Neutrophil (primary cell): ENCODE data around the gene FUT9.

Experiments used
- H3K27ac ChIP-seq: fragments of 200-600 bp; sonication (generic); 2 replicates; pipeline ENCODE4 v1.5.1; 2016; ENCODE audit warnings: mild to moderate bottlenecking, moderate library complexity
- H3K27me3 ChIP-seq: fragments of 200-600 bp; sonication (generic); 2 replicates; pipeline ENCODE4 v1.6.0; 2016; ENCODE audit warnings: mild to moderate bottlenecking
- H3K36me3 ChIP-seq: fragments of 200-600 bp; sonication (generic); 2 replicates; pipeline ENCODE4 v1.5.1; 2017
- H3K4me1 ChIP-seq, 2 experiments: fragments of 200-600 bp in 1 of 2; sonication (generic) in 1 of 2; 1 replicate in 1 of 2; 2 replicates in 1 of 2; pipeline versions ENCODE4 v1.5.1 to v1.6.1; 2013 to 2016; ENCODE audit warnings: low read depth in 1 of 2, low read length in 1 of 2, mild to moderate bottlenecking in 1 of 2, moderate library complexity in 1 of 2; ENCODE audit not compliant: control insufficient read depth in 1 of 2, insufficient read depth in 1 of 2
- H3K4me3 ChIP-seq, 2 experiments: fragments of 200-600 bp in 1 of 2; sonication (generic) in 1 of 2; 1 replicate in 1 of 2; 2 replicates in 1 of 2; pipeline ENCODE4 v1.5.1; 2013 to 2016; ENCODE audit warnings: low read depth in 1 of 2, low read length in 1 of 2, mild to moderate bottlenecking in 1 of 2, moderate library complexity in 1 of 2
- H3K9me3 ChIP-seq: fragments of 200-600 bp; sonication (generic); 2 replicates; pipeline ENCODE4 v1.5.1; 2016
- CTCF ChIP-seq: fragments of 200-600 bp; sonication (generic); IDR thresholded peaks from 2 replicates; pipeline ENCODE4 v1.5.1; 2016; ENCODE audit warnings: antibody characterized with exemption

Gene FUT9

DNA sequence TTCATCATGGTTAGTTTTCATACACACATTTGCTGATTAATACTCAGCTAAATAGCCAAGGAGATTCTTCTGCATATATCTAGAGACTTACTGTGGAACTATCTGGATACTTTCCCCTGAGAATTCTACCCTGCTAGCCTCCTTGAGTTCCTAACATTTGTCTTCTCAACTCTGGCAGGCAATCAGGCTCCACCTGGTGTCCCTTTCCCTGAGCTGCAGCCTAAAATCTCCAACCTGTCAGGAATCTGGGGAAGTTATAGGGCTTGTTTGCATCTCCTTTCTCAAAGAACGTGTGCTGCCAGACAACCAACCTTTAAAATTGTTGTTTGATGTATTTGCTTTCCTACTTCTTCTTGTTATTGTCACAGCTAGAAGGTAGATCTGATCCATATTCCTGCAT, 73.4 kb downstream of the FUT9 start:
- Histone ChIP-seq H3K27me3 (no peaks in the 10 kb centered on the region), H3K27ac (no peak overlapping the region), H3K9me3 (no peaks in the 10 kb centered on the region), H3K36me3 (no peaks in the 10 kb centered on the region), H3K4me1 (no peaks in the 10 kb centered on the region), H3K4me3 (no peak overlapping the region)
- TF ChIP-seq CTCF, result no peak

DNA sequence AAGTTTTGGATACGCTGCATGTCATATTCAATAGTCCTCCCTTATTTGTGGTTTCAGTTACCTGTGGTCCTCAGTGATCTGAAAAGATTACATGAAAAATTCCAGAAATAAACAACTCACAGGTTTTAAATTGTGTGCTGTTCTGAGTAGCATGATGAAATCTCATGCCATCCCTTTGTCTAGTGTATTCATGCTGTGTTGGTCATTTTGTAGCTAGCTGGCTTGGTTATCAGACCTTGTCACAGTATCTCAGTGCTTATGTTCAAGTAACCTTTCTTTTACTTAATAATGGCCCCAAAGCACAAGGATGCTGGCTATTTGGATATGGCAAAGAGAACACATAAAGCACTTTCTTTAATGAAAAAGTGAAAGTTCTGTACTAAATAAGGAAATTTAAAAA, 78.3 kb downstream of the FUT9 start:
- Histone ChIP-seq H3K27me3 (no peaks in the 10 kb centered on the region), H3K9me3 (no peaks in the 10 kb centered on the region), H3K4me1 (no peaks in the 10 kb centered on the region), H3K27ac (no peak overlapping the region), H3K36me3 (no peaks in the 10 kb centered on the region), H3K4me3 (no peak overlapping the region)
- TF ChIP-seq CTCF, result no peak

- Histone ChIP-seq H3K27ac (no peak overlapping the region), H3K27me3 (no peaks in the 10 kb centered on the region)
Measured at GRCh38 chr6:96099069-96099468, 83.3 kb downstream of the FUT9 start.

GRCh38 chr6:96101564-96101963, 85.8 kb downstream of the FUT9 start:
- no peak for TF ChIP-seq CTCF
- H3K9me3 ChIP-seq, result no peaks in the 10 kb centered on the region
- no peaks in the 10 kb centered on the region for H3K27me3 ChIP-seq
- H3K4me1 ChIP-seq, result no peaks in the 10 kb centered on the region
- no peak overlapping the region for H3K4me3 ChIP-seq
- no peaks in the 10 kb centered on the region for H3K36me3 ChIP-seq
- H3K27ac ChIP-seq, result no peak overlapping the region

More at GRCh38 chr6:96099069-96099468, 83.3 kb downstream of the FUT9 start:
- no peaks in the 10 kb centered on the region for H3K4me1 ChIP-seq
- H3K4me3 ChIP-seq, result no peak overlapping the region
- no peak for TF ChIP-seq CTCF
- no peaks in the 10 kb centered on the region for H3K9me3 ChIP-seq
- H3K36me3 ChIP-seq, result no peaks in the 10 kb centered on the region

- Histone ChIP-seq H3K9me3 (no peaks in the 10 kb centered on the region), H3K27ac (no peak overlapping the region), H3K4me1 (no peaks in the 10 kb centered on the region), H3K4me3 (no peak overlapping the region), H3K36me3 (no peaks in the 10 kb centered on the region), H3K27me3 (no peaks in the 10 kb centered on the region)
- no peak for TF ChIP-seq CTCF
Measured at GRCh38 chr6:96104910-96105309, 89.1 kb downstream of the FUT9 start.

DNA sequence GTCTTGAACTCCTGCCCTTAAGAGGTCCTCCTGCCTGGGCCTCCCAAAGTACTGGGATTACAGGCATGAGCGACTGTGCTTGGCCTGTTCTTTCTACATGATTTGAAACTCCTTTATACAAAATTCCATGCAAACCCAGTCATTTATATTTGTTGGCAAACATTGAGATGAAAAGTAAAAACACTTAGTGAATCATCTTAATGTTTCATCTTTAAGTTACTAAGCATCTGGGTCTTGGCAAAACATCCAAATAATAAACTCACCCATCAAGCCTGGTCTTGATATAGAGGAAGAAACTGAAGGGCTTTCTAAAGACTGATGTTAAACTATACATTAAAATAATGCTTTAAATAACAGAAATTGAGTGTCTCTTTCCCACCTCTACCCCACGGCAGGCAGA, 95.1 kb downstream of the FUT9 start:
- no peak overlapping the region for H3K4me3 ChIP-seq
- TF ChIP-seq CTCF, result no peak

More for the DNA sequence above, 95.1 kb downstream of the FUT9 start:
- H3K27me3 ChIP-seq, result no peaks in the 10 kb centered on the region
- no peaks in the 10 kb centered on the region for H3K4me1 ChIP-seq
- no peaks in the 10 kb centered on the region for H3K9me3 ChIP-seq
- H3K36me3 ChIP-seq, result no peaks in the 10 kb centered on the region
- no peak overlapping the region for H3K27ac ChIP-seq
